Activated CD4-positive, alpha-beta T cell treated with anti-CD3 and anti-CD28 coated beads, Interleukin-2, amount 10 ng/mL, durations not matched to agents 24 days and 14 days (primary cell): ENCODE data around the gene SLC19A1. TPM values are rescaled to one million over a fixed set of nuclear protein-coding genes. Genes with fewer than 3 reads are reported as not detected.

Experiments
- DNase-seq: peaks from one replicate; pipeline ENCODE4 v3.0.0; 2022
- H3K27ac Mint-ChIP-seq: one replicate; pipeline ENCODE4 v1.8.0; 2022; ENCODE audit warnings: mild to moderate bottlenecking, mixed read lengths
- H3K27me3 Mint-ChIP-seq: one replicate; pipeline ENCODE4 v1.8.0; 2022; ENCODE audit warnings: mixed read lengths
- H3K36me3 Mint-ChIP-seq: one replicate; pipeline ENCODE4 v1.8.0; 2022; ENCODE audit warnings: low read depth, mild to moderate bottlenecking, mixed read lengths
- H3K4me1 Mint-ChIP-seq: one replicate; pipeline ENCODE4 v1.8.0; 2021; ENCODE audit warnings: mixed read lengths
- H3K4me3 Mint-ChIP-seq: one replicate; pipeline ENCODE4 v1.8.0; 2022; ENCODE audit warnings: mild to moderate bottlenecking, moderate library complexity, mixed read lengths
- H3K9me3 Mint-ChIP-seq: one replicate; pipeline ENCODE4 v1.8.0; 2021; ENCODE audit warnings: mixed read lengths
- intact Hi-C: fragments of 100-400 bp; cut with micrococcal nuclease; formaldehyde crosslinking; loops from one replicate; pipeline ENCODE4 v1.15.1; 2023
- total RNA-seq: library from RNA; stranded (reverse); gene quantifications from 2 replicates; pipeline ENCODE4 v1.2.3, GENCODE V29; 2022

The SLC19A1 gene
- total RNA-seq, 1 donor from 2014 or later, result 100 TPM

DNA sequence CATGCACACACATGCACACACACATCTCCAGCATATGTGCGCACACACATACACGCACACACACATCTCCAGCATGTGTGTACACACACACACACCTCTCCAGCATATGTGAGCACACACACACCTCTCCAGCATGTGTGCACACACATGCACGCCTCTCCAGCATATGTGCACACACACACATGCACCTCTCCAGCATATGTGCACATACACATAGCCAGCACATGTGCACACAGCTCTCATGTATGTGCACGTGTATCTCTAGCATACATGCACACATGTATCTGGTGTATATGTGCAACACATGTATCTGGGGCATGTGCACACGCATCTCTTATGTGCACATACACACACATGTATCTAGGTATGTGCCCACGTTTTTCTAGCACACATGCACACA lies 57.9 kb downstream of the SLC19A1 start:
- Mint-ChIP-seq H3K9me3 (no peaks in the 10 kb centered on the region), H3K27me3 (no peaks in the 10 kb centered on the region), H3K36me3 (no peaks in the 10 kb centered on the region), H3K4me1 (peaks cover 13% of the 10 kb centered on the region), H3K27ac (peak overlapping the region; percentile 7), H3K4me3 (no peak overlapping the region)
- intact Hi-C loops, result no loop called here
- DNase-seq, result no peak

DNA sequence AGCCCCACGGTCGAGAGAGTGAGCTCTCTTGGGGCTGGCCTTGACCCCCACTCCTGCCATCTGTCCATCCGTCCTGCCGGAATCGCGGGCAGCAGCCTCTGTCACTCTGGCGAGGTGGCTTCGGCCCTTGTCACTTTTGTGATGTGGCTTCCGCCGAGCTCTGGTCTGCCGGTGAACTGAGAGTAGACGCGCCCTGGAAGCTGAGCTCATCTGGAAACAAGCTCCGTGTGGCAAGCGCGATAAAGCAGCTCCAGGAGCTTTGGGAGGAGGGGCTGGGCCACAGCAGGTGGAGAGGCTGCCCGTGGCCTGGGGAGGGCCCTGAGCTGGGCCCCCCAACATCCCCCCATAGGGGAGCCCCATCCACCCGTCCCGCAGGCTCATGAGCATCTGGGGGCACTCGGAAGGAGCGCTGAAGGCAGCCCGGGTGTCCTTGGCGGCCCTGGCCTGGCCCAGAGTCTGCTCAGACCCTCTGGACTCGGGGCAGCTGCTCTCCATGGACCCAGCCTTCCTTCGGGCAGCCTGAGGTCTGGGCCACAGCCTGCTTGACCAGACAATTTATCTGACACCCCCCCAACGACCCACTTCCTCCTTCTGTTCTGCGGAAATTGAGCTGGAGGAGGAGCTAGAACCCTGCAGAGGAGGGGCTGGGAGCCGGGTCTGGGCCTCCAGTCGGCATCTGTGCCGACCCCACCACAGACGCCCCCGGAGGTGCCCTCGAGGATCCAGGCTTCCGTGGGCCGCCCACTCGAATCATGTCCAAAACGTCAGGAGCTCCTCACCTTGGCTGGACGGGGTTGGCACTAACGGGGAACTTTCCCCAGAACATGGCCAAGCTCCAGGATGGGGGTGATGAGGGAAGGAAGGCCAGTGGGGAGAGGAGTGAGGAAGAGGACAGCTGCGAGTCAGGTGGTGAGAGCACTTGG lies 59.1 kb downstream of the SLC19A1 start:
- Mint-ChIP-seq H3K4me1 (peaks cover 25% of the 10 kb centered on the region), H3K27me3 (no peaks in the 10 kb centered on the region), H3K27ac (peak overlapping the region; percentile 88), H3K36me3 (no peaks in the 10 kb centered on the region), H3K9me3 (no peaks in the 10 kb centered on the region), H3K4me3 (peak overlapping the region; percentile 68)
- intact Hi-C loops, result no loop called here
- DNase-seq, result peak; percentile 88

DNA sequence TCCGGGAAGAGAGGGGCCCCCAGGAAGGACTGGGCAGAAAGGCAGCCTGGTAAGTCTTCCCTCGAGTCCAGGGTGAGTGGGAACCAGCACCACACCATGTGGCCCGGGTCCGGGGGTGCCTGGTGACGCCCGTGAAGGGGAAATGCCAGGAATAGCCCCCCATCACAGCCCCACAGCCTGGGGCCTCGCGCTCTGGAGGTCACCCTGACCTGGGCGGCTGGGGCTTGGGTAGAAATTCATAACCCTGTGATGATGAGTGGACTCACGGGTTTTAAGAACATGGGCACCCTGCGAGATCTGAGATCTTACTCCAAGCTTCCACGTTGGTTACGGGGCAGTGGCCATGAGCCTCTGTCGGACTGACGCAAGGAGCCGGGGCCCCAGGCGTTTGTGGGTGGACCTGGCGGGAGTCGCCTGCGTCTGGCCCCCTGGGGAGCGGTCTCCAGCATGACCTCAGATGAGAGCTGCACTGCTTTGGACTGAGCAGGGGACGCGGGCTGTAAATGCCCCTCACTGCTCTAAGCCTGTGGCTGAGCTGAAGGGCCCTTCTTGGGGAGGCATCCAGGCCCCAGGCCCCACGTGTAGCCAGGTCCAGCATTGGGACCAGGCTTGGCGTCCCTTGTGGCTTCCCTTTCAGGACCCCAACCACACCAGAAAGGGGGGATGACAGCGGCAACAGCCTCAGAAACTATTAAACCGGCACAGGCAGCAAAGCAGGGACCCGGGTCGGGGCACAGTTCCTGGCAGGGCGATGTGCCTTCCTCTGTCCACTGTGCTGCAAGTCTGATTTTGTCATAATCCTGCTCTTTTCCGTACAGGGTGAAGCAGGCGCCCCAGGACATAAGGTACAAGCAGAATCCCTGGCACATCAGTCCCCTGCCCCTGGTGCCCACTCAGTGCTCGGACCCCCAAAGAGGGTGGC lies 60.0 kb downstream of the SLC19A1 start:
- Mint-ChIP-seq H3K27me3 (no peaks in the 10 kb centered on the region), H3K9me3 (no peaks in the 10 kb centered on the region), H3K36me3 (no peaks in the 10 kb centered on the region), H3K27ac (peak overlapping the region; percentile 88), H3K4me3 (peak overlapping the region; percentile 68), H3K4me1 (peaks cover 28% of the 10 kb centered on the region)
- intact Hi-C loops, result no loop called here
- DNase-seq, result no peak

DNA sequence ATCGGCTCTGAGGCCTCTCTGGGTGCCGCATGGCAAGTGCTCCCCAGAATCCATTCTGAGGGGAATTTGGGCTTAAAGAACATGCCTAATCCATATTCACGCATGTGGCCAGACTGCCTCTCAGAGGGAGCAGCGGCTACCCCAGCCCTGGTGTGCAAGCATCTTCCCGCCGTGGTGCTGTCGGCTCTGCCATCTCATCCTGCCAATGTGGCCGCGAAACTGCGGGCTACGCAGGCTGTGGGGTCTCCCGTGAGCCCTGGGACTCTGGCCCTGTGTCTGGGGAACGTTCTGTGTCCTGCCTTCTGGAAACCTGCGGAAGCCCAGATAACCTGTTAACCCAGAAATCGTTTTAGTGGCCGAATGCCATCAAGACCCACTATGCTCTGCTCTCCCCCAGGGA lies 60.7 kb downstream of the SLC19A1 start:
- H3K36me3 Mint-ChIP-seq, result no peaks in the 10 kb centered on the region
- H3K4me1 Mint-ChIP-seq, result peaks cover 29% of the 10 kb centered on the region
- H3K27me3 Mint-ChIP-seq, result no peaks in the 10 kb centered on the region
- no peaks in the 10 kb centered on the region for H3K9me3 Mint-ChIP-seq
- intact Hi-C loops, result no loop called here
- no peak overlapping the region for H3K27ac Mint-ChIP-seq
- no peak for DNase-seq
- no peak overlapping the region for H3K4me3 Mint-ChIP-seq

DNA sequence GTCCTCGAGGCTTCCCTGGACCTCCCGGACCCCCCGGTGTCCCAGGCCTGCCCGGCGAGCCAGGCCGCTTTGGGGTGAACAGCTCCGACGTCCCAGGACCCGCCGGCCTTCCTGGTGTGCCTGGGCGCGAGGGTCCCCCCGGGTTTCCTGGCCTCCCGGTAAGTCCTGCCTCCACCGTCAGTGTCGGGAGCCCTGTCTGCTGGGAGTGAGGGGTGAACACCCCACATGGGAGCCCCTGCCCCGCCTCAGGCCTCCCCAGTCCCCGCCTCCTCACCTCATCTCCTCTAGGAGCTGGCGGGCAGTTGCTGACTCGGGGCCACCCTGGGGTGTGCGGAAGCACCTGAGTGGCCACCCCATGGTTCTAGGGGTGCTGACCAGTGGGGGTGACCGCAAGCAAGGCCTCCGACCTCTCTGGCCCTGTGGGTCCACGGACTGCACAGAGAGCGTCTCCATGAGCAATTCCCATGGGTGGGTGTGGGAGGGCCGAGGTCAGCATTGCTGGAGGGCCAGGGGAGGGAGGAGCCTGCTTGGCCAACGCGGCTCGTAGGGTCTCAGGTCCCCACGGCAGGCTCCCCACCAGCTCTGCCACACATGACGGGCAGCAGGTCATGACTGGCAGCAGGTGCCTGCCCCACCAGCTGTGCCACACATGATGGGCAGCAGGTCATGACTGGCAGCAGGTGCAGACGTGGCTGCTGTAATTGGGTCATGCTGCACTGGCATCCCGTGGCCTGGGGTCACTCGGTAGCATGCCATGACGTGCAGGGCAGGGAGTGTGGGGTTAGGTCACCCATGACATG lies 61.3 kb downstream of the SLC19A1 start:
- Mint-ChIP-seq H3K9me3 (no peaks in the 10 kb centered on the region), H3K4me3 (no peak overlapping the region), H3K27ac (no peak overlapping the region), H3K36me3 (no peaks in the 10 kb centered on the region), H3K4me1 (peaks cover 30% of the 10 kb centered on the region), H3K27me3 (no peaks in the 10 kb centered on the region)
- intact Hi-C loops, result no loop called here
- no peak for DNase-seq

DNA sequence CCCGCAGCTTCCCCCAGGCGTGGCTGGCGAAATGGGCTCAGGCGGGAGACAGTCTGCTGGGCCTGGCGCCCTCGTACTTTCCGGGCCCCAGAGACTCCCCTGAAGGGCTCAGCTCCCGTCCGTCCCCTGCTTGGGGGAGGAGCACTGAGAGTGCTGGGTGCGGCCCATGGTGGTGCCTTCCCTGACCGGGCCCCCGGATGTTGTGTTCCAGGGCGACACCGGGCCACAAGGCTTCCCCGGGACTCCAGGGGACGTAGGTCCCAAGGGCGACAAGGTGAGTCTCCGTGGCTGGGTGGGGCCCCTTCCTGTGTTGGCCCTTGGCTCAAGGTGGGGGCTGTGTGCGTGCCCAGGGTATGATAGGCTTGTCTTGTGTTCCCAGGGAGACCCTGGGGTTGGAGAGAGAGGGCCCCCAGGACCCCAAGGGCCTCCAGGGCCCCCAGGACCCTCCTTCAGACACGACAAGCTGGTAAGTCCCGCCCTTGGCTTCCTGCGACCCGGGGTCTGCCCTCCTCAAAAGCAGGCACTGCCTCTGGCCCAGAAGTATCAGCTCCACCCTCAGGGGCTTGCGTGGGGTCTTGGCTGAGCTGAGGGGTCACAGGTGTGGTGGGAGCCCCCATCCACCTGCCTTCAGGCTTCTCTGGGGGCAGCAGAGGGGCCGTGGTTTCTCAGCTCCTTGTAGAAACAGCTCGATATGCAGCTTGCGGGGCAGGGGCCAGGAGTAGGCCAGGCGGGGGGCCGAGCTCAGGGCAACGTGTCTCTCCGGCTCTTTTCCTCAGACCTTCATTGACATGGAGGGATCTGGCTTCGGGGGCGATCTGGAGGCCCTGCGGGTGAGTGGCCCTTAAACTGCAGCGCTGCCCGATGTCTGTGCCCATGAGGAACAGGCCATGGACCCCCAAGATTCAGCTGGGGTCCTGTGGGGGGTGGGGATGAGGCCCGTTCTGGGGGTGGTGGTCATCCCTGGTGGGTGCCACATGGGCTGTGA lies 62.3 kb downstream of the SLC19A1 start:
- Mint-ChIP-seq H3K27me3 (no peaks in the 10 kb centered on the region), H3K4me1 (peaks cover 30% of the 10 kb centered on the region), H3K27ac (peak overlapping the region; percentile 98), H3K4me3 (peak overlapping the region; percentile 56), H3K36me3 (no peaks in the 10 kb centered on the region), H3K9me3 (no peaks in the 10 kb centered on the region)
- DNase-seq, result peak; percentile 72
- intact Hi-C loops, result loop anchor here (5.0 kb wide), 1 partner anchor 72 kb away; no protein-coding TSS in a partner anchor

DNA sequence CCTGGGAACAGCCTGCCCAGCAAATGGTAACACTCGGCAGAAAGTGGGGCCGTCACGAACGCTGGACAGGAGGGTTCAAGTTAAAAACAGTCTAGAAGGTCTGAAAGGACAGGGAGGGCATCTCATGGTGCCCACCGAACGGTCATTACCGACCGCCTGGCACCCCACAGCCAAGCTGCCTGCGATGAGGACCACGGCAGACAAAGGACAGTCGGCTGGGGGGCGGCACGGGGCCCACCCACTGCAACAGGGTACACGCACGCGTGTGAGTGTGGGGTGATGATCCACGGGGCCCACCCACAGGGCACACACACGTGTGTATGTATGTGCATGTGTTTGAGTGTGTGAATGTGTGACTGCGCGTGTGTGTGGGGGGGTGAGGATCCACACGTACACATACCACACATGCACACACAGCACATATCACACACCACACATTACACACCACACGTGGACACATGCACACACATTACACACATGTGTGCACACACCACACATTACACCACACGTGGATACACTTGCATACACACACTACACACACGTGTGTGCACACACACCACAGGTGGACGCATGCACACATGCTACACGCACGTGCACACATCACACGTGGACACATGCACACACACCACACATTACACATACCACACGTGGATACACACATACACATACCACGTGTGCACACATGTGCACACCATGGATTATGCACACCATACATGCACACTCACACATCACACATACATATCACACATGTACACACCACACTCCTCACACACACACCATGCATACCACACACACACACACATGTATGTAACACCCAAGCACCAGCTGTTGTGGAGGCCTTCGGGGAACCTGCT lies 63.2 kb downstream of the SLC19A1 start:
- no peak for DNase-seq
- Mint-ChIP-seq H3K9me3 (no peaks in the 10 kb centered on the region), H3K36me3 (no peaks in the 10 kb centered on the region), H3K27ac (peak overlapping the region; percentile 98), H3K4me1 (peaks cover 29% of the 10 kb centered on the region), H3K4me3 (peak overlapping the region; percentile 82), H3K27me3 (no peaks in the 10 kb centered on the region)
- intact Hi-C loops, result loop anchor here (1.0 to 5.0 kb wide), 3 partner anchors 73 to 341 kb away; no protein-coding TSS in a partner anchor

DNA sequence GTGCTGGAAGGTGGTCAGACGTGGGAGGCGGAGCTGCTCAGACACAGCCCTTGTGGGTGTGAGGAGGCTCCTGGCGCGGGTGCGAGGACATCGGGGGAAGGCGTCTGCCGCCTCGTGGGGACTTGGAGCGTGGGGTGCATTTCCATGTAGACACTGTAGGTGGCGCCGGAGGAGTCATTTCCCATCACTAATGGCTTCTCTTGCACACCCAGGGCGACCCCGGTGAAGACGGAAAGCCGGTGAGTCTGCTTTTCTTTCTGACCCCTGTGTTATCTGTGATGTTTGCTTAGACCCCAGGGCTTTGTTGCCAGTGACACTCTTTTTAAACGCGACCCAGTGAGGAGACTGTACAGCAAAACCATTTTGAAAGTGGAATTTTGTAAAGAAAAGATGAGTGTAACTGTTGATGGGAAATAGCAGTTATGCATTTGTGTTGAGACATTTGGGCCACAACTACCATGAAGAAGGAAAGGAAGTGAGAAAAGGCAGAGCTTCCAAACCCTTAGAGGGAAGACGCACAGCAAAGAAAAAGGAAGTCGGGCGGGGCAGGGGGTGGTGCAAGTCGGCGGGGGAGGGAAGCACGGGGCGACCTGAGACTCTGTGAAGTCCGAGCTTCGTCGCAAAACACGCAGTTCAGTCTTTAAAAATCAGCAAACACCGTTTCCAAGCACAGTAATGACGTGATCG lies 64.0 kb downstream of the SLC19A1 start:
- peak; percentile 93 for DNase-seq
- Mint-ChIP-seq H3K9me3 (no peaks in the 10 kb centered on the region), H3K36me3 (no peaks in the 10 kb centered on the region), H3K27ac (peak overlapping the region; percentile 98), H3K4me1 (peaks cover 24% of the 10 kb centered on the region), H3K27me3 (no peaks in the 10 kb centered on the region), H3K4me3 (peak overlapping the region; percentile 82)
- intact Hi-C loops, result loop anchor here (1.0 to 5.0 kb wide), 3 partner anchors 74 to 342 kb away; no protein-coding TSS in a partner anchor

DNA sequence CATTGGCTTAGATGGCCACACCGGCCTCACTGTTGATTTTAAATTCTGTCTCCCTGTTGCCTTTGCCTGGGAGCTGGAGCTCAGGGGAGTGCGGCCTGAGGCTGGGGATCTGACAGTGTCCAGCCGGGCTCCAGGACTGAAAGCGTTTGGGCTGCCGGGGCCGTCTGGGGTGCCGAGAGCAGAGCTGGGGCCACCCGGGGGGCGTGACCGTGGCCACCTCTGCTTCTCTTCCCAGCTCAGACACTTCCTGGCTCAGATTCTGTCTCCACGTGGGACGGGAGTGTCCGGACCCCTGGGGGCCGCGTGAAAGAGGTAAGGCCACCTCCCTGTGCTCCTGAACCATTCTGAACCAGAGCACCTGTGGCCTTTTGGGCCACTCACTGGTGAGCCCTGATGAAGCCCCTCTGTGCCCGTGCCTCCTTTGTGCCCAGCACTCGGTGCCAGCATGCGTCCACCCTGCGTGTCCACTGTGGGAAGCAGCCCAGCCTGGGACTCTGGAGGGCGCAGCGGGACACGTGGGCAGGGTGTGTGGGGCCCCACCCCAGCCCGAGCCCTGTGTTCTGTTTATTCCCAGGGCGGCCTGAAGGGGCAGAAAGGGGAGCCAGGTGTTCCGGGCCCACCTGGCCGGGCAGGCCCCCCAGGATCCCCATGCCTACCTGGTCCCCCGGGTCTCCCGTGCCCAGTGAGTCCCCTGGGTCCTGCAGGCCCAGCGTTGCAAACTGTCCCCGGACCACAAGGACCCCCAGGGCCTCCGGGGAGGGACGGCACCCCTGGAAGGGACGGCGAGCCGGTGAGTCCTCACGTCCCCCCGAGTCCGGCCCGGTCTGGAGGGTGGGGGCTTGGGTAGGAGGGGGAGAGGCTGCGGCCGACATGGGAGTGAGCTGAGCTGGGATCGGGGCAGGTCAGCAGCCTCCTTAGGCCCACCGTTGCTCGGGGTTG lies 64.8 kb downstream of the SLC19A1 start:
- H3K9me3 Mint-ChIP-seq, result no peaks in the 10 kb centered on the region
- DNase-seq, result no peak
- H3K4me1 Mint-ChIP-seq, result peaks cover 22% of the 10 kb centered on the region
- no peaks in the 10 kb centered on the region for H3K36me3 Mint-ChIP-seq
- peak overlapping the region; percentile 82 for H3K4me3 Mint-ChIP-seq
- intact Hi-C loops, result loop anchor here (1.0 to 5.0 kb wide), 3 partner anchors 75 to 343 kb away; no protein-coding TSS in a partner anchor
- peak overlapping the region; percentile 98 for H3K27ac Mint-ChIP-seq
- H3K27me3 Mint-ChIP-seq, result no peaks in the 10 kb centered on the region

DNA sequence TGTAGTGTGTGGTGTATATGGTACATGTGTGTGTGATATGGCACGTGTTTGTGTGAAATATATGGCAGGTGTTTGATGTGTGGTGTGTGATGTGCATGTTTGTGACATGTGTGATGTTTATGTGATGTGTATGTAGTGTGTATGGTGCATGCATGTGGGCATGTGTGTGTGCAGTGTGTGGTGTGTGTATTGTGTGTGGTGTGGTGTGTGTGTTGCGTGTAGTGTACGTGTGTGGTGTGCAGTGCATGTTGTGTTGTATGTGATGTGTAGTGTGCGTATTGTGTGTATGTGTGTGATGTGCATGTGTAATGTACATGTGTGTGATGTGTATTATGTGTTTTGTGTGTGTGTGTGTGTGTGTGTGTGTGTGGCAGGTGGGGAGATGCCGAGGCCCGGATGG lies 65.7 kb downstream of the SLC19A1 start:
- Mint-ChIP-seq H3K36me3 (no peaks in the 10 kb centered on the region), H3K27me3 (no peaks in the 10 kb centered on the region), H3K27ac (peak overlapping the region; percentile 1), H3K4me3 (peak overlapping the region; percentile 7), H3K9me3 (no peaks in the 10 kb centered on the region), H3K4me1 (peaks cover 22% of the 10 kb centered on the region)
- no peak for DNase-seq
- intact Hi-C loops, result loop anchor here (5.0 kb wide), 1 partner anchor 76 kb away; no protein-coding TSS in a partner anchor
